Endothelial cell of umbilical vein (primary cell): ENCODE data around the gene SOD3. TPM values are rescaled to one million over a fixed set of nuclear protein-coding genes. Genes with fewer than 3 reads are reported as not detected.

ENCODE experiments used
- BruUV-seq: library from RNA; stranded (reverse); fragments of 400-500 nt; replicated peaks from 2 replicates; lab custom pipeline; 2021; lab: Mats Ljungman, UMichigan
- CTCF ChIA-PET: fragments of 300-600, 350-600 bp; sonication (Branson Sonifier 250); formaldehyde crosslinking; loops from one replicate; lab custom pipeline; 2021; ENCODE audit warnings: antibody characterized with exemption, inconsistent platforms; lab: Charles Lee
- POLR2A ChIA-PET: fragments of 300-600, 350-600 bp; sonication (Branson Sonifier 250); formaldehyde crosslinking; loops from one replicate; lab custom pipeline; 2021; ENCODE audit warnings: antibody characterized with exemption, inconsistent platforms; lab: Charles Lee
- DNase-seq: peaks from one replicate; pipeline ENCODE4 v3.0.0-alpha.2; 2011; ENCODE audit warnings: low read depth, low spot score
- FAIRE-seq: peaks from 2 replicates; lab custom pipeline; 2011; peaks lifted over from hg19 to GRCh38; lab: Jason Lieb, UNC
- H2AFZ ChIP-seq: 2 replicates; pipeline ENCODE4 v1.6.0; 2012; ENCODE audit warnings: low read depth, low read length, control low read depth, inconsistent platforms
- H3K27ac ChIP-seq: 2 replicates; pipeline ENCODE4 v1.5.1; 2011; ENCODE audit warnings: low read depth, mild to moderate bottlenecking, control low read depth, low read length, moderate library complexity; ENCODE audit not compliant: insufficient read depth
- H3K27me3 ChIP-seq, 2 experiments: 2 replicates each; pipeline versions ENCODE4 v1.6.0 to v1.6.1; 2011; ENCODE audit warnings: low read length in 2 of 2, mixed read lengths in 1 of 2; ENCODE audit not compliant: control insufficient read depth in 2 of 2, insufficient read depth in 2 of 2
- H3K36me3 ChIP-seq, 2 experiments: 2 replicates in 1 of 2; 3 replicates in 1 of 2; pipeline ENCODE4 v1.5.1; 2011; ENCODE audit warnings: low read length in 2 of 2, mild to moderate bottlenecking in 1 of 2, moderate library complexity in 1 of 2; ENCODE audit not compliant: control insufficient read depth in 2 of 2, insufficient read depth in 2 of 2; ENCODE audit errors: extremely low read depth in 1 of 2
- H3K4me1 ChIP-seq: 3 replicates; pipeline ENCODE4 v1.5.1; 2011; ENCODE audit warnings: mild to moderate bottlenecking, low read length; ENCODE audit not compliant: control insufficient read depth, insufficient read depth; ENCODE audit errors: extremely low read depth
- H3K4me2 ChIP-seq: 2 replicates; pipeline ENCODE4 v1.6.1; 2011; ENCODE audit warnings: low read length, control low read depth, mixed read lengths; ENCODE audit not compliant: insufficient read depth
- H3K4me3 ChIP-seq, 3 experiments: fragments of 200-600 bp in 1 of 3; sonication (generic), shearing (Covaris generic) in 1 of 3; replicated peaks in 1 of 3; 2 replicates each; pipeline ENCODE4 v1.5.1; 2011 to 2016; ENCODE audit warnings: control low read depth in 3 of 3, low read length in 3 of 3, mild to moderate bottlenecking in 2 of 3, inconsistent platforms in 1 of 3, low read depth in 1 of 3, moderate library complexity in 1 of 3; ENCODE audit not compliant: insufficient read depth in 1 of 3
- H3K79me2 ChIP-seq: 2 replicates; pipeline ENCODE4 v1.6.0; 2012; ENCODE audit warnings: low read length, inconsistent platforms; ENCODE audit not compliant: control insufficient read depth, insufficient read depth
- H3K9ac ChIP-seq: replicated peaks from 2 replicates; pipeline ENCODE3; 2011; ENCODE audit warnings: low read length, control low read depth; ENCODE audit not compliant: insufficient read depth; ENCODE audit errors: extremely low read depth
- H3K9me1 ChIP-seq: replicated peaks from 3 replicates; pipeline ENCODE4 v1.6.0; 2011; ENCODE audit warnings: mild to moderate bottlenecking, low read length; ENCODE audit not compliant: control insufficient read depth, insufficient read depth; ENCODE audit errors: extremely low read depth
- H3K9me3 ChIP-seq: replicated peaks from 2 replicates; pipeline ENCODE4 v1.5.1; 2012; ENCODE audit warnings: low read length, inconsistent platforms; ENCODE audit not compliant: control insufficient read depth, insufficient read depth
- H4K20me1 ChIP-seq: replicated peaks from 2 replicates; pipeline ENCODE3; 2011; ENCODE audit warnings: mild to moderate bottlenecking, low read length; ENCODE audit not compliant: control insufficient read depth, insufficient read depth; ENCODE audit errors: extremely low read depth
- EZH2 ChIP-seq: IDR thresholded peaks from 2 replicates; pipeline ENCODE4 v1.6.1; 2012; ENCODE audit warnings: borderline replicate concordance, low read depth, mild to moderate bottlenecking, moderate library complexity, low read length, inconsistent platforms; ENCODE audit not compliant: severe bottlenecking
- FOS ChIP-seq: IDR thresholded peaks from 2 replicates; pipeline ENCODE4 v1.6.1; 2011; ENCODE audit warnings: mild to moderate bottlenecking, low read length, moderate library complexity, borderline replicate concordance; ENCODE audit not compliant: insufficient read depth
- GATA2 ChIP-seq: IDR thresholded peaks from 2 replicates; pipeline ENCODE4 v1.7.0; 2011; ENCODE audit warnings: low read depth, mild to moderate bottlenecking, moderate library complexity, mixed read lengths, low read length; ENCODE audit not compliant: insufficient read length, insufficient read depth
- JUN ChIP-seq: IDR thresholded peaks from 2 replicates; pipeline ENCODE4 v1.6.1; 2011; ENCODE audit warnings: borderline replicate concordance, low read depth; ENCODE audit not compliant: insufficient read length, insufficient read depth
- MYC ChIP-seq: IDR thresholded peaks from one replicate; pipeline ENCODE4 v1.6.1; 2011; ENCODE audit warnings: mild to moderate bottlenecking, low read depth, low read length
- POLR2A ChIP-seq: IDR thresholded peaks from 2 replicates; pipeline ENCODE4 v1.6.1; 2012; ENCODE audit warnings: low read depth, mild to moderate bottlenecking, control low read depth, low read length
- POLR2AphosphoS5 ChIP-seq: IDR thresholded peaks from 2 replicates; pipeline ENCODE4 v1.6.1; 2012; ENCODE audit warnings: low read depth, mild to moderate bottlenecking, control low read depth, low read length, moderate library complexity; ENCODE audit not compliant: insufficient read depth
- dilution Hi-C: fragments of 300-500 bp; cut with MboI; formaldehyde crosslinking; loops from one replicate; pipeline ENCODE4 v1.15.0; 2019; ENCODE audit warnings: low sequenced_read_pairs; ENCODE audit not compliant: extremely low pct_ligation_motif_present
- intact Hi-C: fragments of 100-400 bp; cut with micrococcal nuclease; formaldehyde crosslinking; loops from one replicate; pipeline ENCODE4 v1.10.0; 2022
- polyA plus RNA-seq, 4 experiments: library from polyadenylated mRNA; depleted of rRNA in 3 of 4; stranded (reverse) in 3 of 4; unstranded in 1 of 4; fragments of >200 nt; gene quantifications; 2 replicates each; pipeline versions ENCODE4 v1.2.1 to v1.2.3, GENCODE V29; 2011 to 2012; ENCODE audit warnings: missing spikeins in 1 of 4
- total RNA-seq: library from RNA; stranded (reverse); gene quantifications from 2 replicates; pipeline ENCODE4 v1.2.3, GENCODE V29; 2021
- TF ChIP-seq, protein P1 (sequence below): IDR thresholded peaks from 2 replicates; pipeline ENCODE4 v1.6.1; 2011; ENCODE audit not compliant: insufficient read depth, insufficient read length
- TF ChIP-seq, protein P2 (sequence below), 2 donors: IDR thresholded peaks; 1 replicate in 1 of 2; 2 replicates in 1 of 2; pipeline ENCODE4 v1.5.1; 2011; ENCODE audit warnings: low read length in 2 of 2, mild to moderate bottlenecking in 2 of 2, moderate library complexity in 2 of 2, control low read depth in 1 of 2, inconsistent platforms in 1 of 2, low read depth in 1 of 2; ENCODE audit not compliant: insufficient read depth in 1 of 2; ENCODE audit errors: extremely low read depth in 1 of 2

SOD3 gene
- total and polyA plus RNA-seq, 2 donors (not counting 3 experiments of a cell fraction or from before 2014, with no cell fraction given) = not detected

DNA sequence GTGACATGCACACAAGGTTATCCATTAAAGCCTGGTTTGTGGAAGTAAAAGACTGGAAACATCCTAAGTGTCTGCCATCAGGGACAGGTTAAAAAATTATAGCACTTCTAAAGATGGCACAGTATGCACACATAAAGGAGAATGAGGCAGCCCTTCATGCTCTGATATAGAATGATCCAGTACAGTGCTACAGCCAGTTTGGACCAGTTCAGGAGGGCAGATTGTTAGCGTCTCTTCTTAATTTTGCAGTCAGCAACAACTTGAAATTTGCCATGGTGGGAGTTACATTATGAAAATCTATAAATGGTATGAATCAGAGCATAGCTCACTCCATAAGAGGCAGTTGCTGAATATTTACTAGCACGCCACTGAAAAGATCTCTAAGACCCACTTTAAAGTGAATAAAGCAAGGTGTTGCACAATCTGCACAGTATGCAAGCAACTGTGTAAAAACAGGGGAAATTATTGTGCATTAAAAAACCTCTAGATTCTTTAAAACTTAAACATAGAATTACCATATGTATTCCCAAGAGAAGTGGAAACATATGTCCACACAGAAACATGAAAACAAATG is 20.3 kb upstream of the SOD3 start:
- H3K9me3 ChIP-seq = no peaks in the 10 kb centered on the region
- TF ChIP-seq, protein P1, sequence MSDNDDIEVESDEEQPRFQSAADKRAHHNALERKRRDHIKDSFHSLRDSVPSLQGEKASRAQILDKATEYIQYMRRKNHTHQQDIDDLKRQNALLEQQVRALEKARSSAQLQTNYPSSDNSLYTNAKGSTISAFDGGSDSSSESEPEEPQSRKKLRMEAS = no peak
- TF ChIP-seq GATA2 (no peak), FOS (no peak), POLR2AphosphoS5 (no peak), JUN (no peak), MYC (no peak), EZH2 (no peak), POLR2A (no peak)
- TF ChIP-seq, protein P2, sequence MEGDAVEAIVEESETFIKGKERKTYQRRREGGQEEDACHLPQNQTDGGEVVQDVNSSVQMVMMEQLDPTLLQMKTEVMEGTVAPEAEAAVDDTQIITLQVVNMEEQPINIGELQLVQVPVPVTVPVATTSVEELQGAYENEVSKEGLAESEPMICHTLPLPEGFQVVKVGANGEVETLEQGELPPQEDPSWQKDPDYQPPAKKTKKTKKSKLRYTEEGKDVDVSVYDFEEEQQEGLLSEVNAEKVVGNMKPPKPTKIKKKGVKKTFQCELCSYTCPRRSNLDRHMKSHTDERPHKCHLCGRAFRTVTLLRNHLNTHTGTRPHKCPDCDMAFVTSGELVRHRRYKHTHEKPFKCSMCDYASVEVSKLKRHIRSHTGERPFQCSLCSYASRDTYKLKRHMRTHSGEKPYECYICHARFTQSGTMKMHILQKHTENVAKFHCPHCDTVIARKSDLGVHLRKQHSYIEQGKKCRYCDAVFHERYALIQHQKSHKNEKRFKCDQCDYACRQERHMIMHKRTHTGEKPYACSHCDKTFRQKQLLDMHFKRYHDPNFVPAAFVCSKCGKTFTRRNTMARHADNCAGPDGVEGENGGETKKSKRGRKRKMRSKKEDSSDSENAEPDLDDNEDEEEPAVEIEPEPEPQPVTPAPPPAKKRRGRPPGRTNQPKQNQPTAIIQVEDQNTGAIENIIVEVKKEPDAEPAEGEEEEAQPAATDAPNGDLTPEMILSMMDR (IDR thresholded peaks at IDR 0.05; ENCODE audit: extremely low read depth in 1 of 2, insufficient read depth in 1 of 2, low read depth in 1 of 2, low read length in 2 of 2) = no peak
- H3K79me2 ChIP-seq = no peaks in the 10 kb centered on the region
- no peaks in the 10 kb centered on the region for H3K9me1 ChIP-seq
- intact Hi-C loops (no loop called here), dilution Hi-C loops (no loop called here)
- H3K27ac ChIP-seq = no peak overlapping the region
- FAIRE-seq (no peak), DNase-seq (no peak)
- no peaks in the 10 kb centered on the region for H3K4me1 ChIP-seq
- POLR2A ChIA-PET = no interaction called here
- no peak overlapping the region for H2AFZ ChIP-seq
- CTCF ChIA-PET = no interaction called here
- no peak overlapping the region for H3K4me2 ChIP-seq
- H3K9ac ChIP-seq = no peak overlapping the region
- H3K36me3 ChIP-seq = no peaks in the 10 kb centered on the region
- no TSS peak for BruUV-seq
- no peaks in the 10 kb centered on the region for H3K27me3 ChIP-seq
- H3K4me3 ChIP-seq = no peak overlapping the region
- no peaks in the 10 kb centered on the region for H4K20me1 ChIP-seq
